Measurements from ENCODE around the gene F7. TPM values are rescaled to one million over a fixed set of nuclear protein-coding genes. Genes with fewer than 3 reads are reported as not detected.
"Not testable (repeated sequence)": the region's sequence is repeated elsewhere in the genome, so short reads cannot be mapped to it uniquely, and the experiment has no call there.

The F7 gene
- total RNA-seq, 1 donor from 2014 or later: not detected

- no peak for DNase-seq (ENCODE audit: low read depth in 2 of 2)
Measured at GRCh38 chr13:113072376-113072775, 33.2 kb upstream of the F7 start.

- no peak for DNase-seq (ENCODE audit: low read depth in 2 of 2)
Measured at GRCh38 chr13:113073942-113074341, 31.6 kb upstream of the F7 start.

DNA sequence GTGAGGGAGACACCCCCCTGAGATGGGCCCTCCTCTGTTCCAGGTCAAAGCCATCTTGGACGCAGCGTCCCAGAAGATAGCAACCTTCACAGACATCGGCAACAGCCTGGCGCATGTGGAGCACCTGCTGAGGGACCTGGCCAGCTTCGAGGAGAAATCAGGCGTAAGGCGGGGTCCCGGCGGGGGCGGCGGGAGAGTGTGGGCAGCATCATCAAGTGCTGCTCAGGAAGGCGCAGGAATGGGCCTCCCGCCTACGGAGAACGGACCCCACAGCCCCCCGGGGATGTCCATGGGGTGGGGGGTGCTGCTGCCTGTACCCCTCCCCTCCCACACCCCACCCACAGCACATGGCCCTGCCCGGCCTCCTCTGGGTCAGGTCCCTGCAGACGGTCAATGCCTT is 31.2 kb upstream of the F7 start:
- no peak for DNase-seq (ENCODE audit: low read depth in 2 of 2)

- no peak for DNase-seq (ENCODE audit: low read depth in 2 of 2)
Measured at GRCh38 chr13:113074876-113075275, 30.7 kb upstream of the F7 start.

DNA sequence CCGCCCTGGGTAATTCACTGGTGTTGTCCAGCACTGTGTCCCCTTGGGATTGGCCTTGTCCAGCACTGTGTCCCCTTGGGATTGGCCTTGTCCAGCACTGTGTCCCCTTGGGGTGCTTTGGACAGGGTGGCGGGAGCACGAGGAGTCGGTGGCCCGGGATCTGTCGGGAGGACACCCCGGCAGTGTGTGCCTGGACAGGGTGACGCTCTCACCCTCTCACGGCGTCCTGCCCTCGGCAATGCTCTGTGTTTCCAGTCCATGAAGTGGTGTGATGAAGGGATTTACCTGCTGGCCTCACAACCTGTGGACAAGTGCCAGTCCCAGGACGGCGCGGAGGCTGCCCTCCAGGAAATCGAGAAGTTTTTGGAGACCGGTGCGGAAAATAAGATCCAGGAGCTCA is 29.9 kb upstream of the F7 start:
- DNase-seq (ENCODE audit: low read depth in 2 of 2): no peak

GRCh38 chr13:113076681-113077401 is 28.8 kb upstream of the F7 start:
- DNase-seq (ENCODE audit: low read depth in 2 of 2): no peak

GRCh38 chr13:113077566-113077952 is 28.0 kb upstream of the F7 start:
- DNase-seq (ENCODE audit: low read depth in 2 of 2): no peak

DNA sequence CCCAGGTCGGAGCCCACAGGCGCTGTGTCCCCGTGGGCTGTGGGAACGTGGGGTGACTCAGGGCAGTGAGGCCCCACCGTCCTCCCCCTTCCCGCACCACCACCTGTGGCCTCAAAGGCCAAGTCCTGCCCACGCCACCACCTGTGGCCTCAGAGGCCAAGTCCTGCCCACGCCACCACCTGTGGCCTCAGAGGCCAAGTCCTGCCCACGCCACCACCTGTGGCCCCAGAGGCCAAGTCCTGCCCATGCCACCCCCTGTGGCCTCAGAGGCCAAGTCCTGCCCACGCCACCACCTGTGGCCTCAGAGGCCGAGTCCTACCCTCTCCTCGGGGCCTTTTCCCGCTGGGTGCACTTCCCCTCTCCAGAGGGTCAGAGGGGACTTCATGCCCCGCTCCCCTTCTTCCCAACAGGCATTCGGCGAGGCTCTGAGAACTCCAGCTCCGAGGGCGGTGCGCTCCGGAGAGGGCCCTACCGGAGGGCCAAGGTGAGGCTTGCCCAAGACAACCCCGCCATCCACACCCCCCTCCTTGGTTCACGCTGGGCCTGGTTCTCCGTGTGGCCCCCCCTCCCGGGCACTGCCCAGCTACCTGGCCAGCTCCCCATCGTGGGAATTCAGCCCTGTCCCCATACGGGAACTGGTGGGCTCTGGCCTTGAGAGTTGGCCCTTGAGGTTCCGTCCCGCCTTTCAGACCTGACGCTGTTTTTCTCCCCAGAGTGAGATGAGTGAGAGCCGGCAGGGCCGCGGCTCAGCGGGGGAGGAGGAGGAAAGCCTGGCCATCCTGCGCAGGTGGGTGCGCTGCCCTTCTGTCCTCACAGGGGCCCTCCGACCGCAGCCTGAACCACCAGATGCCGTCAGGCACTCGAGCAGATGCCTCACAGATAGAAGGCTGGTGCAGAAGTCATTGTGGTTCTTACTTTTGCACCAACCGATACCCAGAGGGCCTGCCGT is 27.4 kb upstream of the F7 start:
- DNase-seq (ENCODE audit: low read depth in 2 of 2): no peak

GRCh38 chr13:113078902-113079780 is 26.4 kb upstream of the F7 start:
- DNase-seq (ENCODE audit: low read depth in 2 of 2): peak in 1 of 2 donors; percentile 47

DNA sequence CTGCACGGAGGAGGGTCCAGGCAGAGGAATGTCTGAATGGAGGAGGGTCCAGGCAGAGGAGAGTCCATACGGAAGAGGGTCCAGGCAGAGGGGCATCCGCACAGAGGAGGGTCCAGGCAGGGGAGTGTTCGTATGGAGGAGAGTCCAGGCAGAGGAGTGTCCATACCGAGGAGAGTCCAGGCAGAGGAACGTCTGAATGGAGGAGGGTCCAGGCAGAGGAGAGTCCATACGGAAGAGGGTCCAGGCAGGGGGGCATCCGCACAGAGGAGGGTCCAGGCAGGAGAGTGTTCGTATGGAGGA is 25.9 kb upstream of the F7 start:
- not testable (repeated sequence) for DNase-seq (ENCODE audit: low read depth in 2 of 2)

DNA sequence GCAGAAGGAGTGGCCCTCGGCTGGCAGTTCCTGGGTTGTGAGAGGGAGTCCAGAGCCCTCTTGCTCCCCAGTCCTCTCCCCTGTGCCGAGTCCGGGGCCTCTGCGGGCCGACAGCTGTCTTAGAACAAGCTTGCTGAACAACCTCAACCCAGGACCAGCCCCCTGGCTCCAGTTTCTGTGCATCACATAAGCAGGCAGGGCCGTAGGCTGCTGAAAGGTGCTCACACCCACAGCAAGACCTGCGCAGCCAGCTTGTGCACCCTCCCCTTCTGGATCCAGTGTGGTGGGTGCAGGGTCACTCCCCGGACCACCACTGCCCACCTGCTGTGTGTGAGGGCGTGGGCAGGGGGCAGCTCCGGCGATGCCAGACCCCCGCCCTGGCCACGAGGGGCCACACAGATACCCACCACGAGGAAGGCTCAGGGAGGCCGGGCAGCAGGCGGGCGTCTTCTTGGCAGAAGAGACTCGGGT is 25.2 kb upstream of the F7 start:
- DNase-seq (ENCODE audit: low read depth in 2 of 2): no peak

GRCh38 chr13:113080901-113081521 is 24.6 kb upstream of the F7 start:
- DNase-seq (ENCODE audit: low read depth in 2 of 2): no peak

- no peak for DNase-seq (ENCODE audit: low read depth in 2 of 2)
Measured at GRCh38 chr13:113082198-113083021, 23.2 kb upstream of the F7 start.

GRCh38 chr13:113083022-113083373 is 22.6 kb upstream of the F7 start:
- DNase-seq (ENCODE audit: low read depth in 2 of 2): no peak

DNA sequence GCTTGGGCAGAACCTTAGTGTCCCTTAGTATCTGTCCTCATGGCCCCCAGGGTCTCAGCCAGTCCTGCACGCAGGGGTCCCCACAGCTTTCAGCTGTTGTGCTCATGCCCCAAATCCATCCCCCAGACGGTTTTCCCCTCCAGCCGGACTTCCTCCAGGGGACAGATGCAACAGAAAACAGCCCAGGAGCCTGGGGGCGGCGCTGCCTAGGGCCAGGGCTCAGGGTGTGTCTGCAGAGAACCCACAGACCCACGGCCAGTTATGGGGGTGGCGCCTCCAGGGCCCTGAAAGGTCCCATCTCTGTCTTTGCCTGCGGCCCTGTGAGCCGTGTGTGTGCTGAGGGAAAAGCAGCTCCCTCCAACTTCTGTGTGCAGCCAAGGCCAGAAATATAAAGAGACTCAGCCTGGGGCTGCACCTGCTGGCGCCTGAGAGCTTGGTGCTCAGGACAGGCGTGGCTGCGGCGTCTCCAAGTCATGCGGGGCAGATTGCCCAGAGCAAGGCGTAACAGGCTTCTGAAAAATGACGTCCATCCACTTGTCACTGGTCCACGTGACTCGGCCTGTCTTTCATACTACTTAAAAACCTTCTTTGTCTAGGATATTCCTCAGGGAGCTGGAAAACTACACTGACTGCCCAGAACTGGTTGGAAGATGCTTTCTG is 22.1 kb upstream of the F7 start:
- no peak for DNase-seq (ENCODE audit: low read depth in 2 of 2)

GRCh38 chr13:113084094-113084942 is 21.3 kb upstream of the F7 start:
- DNase-seq (ENCODE audit: low read depth in 2 of 2): no peak

GRCh38 chr13:113084943-113085540 is 20.5 kb upstream of the F7 start:
- no peak for DNase-seq (ENCODE audit: low read depth in 2 of 2)

DNA sequence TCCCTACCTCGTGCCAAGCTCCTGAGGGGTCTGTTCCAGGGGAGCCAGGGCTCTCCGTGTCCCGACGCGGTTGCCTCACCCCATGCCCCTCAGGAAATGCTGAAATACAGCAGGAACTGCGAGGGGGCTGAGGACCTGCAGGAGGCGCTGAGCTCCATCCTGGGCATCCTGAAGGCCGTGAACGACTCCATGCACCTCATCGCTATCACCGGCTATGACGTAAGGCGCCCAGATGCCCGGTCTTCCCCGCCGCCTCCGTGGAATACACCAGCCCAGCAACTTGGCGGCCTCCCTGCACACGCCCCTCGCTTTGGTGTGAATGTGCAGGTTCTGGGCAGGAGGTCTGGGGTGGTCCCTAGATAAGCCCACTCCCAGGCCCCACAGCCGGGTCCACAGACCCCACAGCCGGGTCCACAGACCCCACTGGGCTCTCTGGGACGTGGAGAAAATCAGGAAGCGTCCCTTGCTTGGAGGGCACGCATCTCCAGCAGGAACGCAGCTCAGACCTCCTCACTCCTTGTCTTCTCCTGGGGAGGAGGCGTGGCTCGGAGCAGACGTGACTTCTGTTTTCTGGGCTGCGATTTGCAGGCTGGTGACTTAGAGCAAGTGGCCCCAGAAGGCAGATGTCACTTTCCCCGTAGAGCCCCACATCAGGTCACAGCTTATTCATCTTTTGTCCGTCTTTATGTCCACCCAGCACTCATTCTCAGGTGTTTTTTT is 19.4 kb upstream of the F7 start:
- DNase-seq (ENCODE audit: low read depth in 2 of 2): no peak
